ENCODE measurements around the gene CCDC146.

GRCh38 chr7:77252506-77252905 lies 130.1 kb downstream of the CCDC146 start:
- TF ChIP-seq CTCF (IDR thresholded peaks at IDR 0.05; ENCODE audit: borderline replicate concordance, extremely low read depth, low read length, poor library complexity, severe bottlenecking) (no peak), EZH2 (IDR thresholded peaks at IDR 0.05; ENCODE audit: borderline replicate concordance, low read depth, low read length, severe bottlenecking) (no peak)
